Mesodermal cell (in vitro differentiated cells): Measurements from ENCODE around the gene NOS1.

Experiments
- H3K27ac ChIP-seq: 2 replicates; pipeline ENCODE4 v1.7.0; 2013; ENCODE audit warnings: mild to moderate bottlenecking, low read depth, low read length, moderate library complexity; ENCODE audit not compliant: severe bottlenecking
- H3K36me3 ChIP-seq: 2 replicates; pipeline ENCODE4 v1.7.1; 2013; ENCODE audit warnings: mild to moderate bottlenecking, low read length, moderate library complexity; ENCODE audit not compliant: control insufficient read depth, insufficient read depth
- H3K4me1 ChIP-seq: one replicate; pipeline ENCODE4 v1.7.1; 2013; ENCODE audit warnings: mild to moderate bottlenecking, low read length; ENCODE audit not compliant: insufficient read depth, control insufficient read depth, poor library complexity, severe bottlenecking
- H3K4me3 ChIP-seq: 2 replicates; pipeline ENCODE4 v1.7.0; 2013; ENCODE audit warnings: low read length, control low read depth, mild to moderate bottlenecking; ENCODE audit not compliant: insufficient read depth, poor library complexity, severe bottlenecking; ENCODE audit errors: extremely low read depth
- H3K9me3 ChIP-seq: 2 replicates; pipeline ENCODE4 v1.7.1; 2013; ENCODE audit warnings: mild to moderate bottlenecking, low read length, moderate library complexity; ENCODE audit not compliant: control insufficient read depth
- WGBS, 2 experiments: methylation state at CpG; one replicate each; pipeline ENCODE4 v1.1.5; 2013; ENCODE audit warnings: missing lambda C conversion rate in 2 of 2; ENCODE audit not compliant: insufficient coverage in 2 of 2; 5-methylcytosine and 5-hydroxymethylcytosine counted together

Gene NOS1

GRCh38 chr12:117363953-117364486 lies 2.6 kb upstream of the NOS1 start:
- Histone ChIP-seq H3K36me3 (no peaks in the 10 kb centered on the region), H3K4me3 (no peak overlapping the region), H3K27ac (no peak overlapping the region), H3K9me3 (no peaks in the 10 kb centered on the region), H3K4me1 (peaks cover 2% of the 10 kb centered on the region)
- WGBS, 2 experiments: 55% methylated on average over 2 of the region's 4 CpGs; no CpG with 5 or more reads in 1 of the 2 experiments

- H3K36me3 ChIP-seq: no peaks in the 10 kb centered on the region
- H3K27ac ChIP-seq: no peak overlapping the region
- WGBS, 2 experiments: 73 to 74% methylated on average over 3 to 5 of the region's 10 CpGs
- peaks cover 2% of the 10 kb centered on the region for H3K4me1 ChIP-seq
- H3K9me3 ChIP-seq: no peaks in the 10 kb centered on the region
- no peak overlapping the region for H3K4me3 ChIP-seq
Observed at GRCh38 chr12:117363056-117363662, 1.7 kb upstream of the NOS1 start.

- no peaks in the 10 kb centered on the region for H3K9me3 ChIP-seq
- 80 to 90% methylated on average over 1 to 7 of the region's 12 CpGs for WGBS, 2 experiments
- H3K4me1 ChIP-seq: peaks cover 2% of the 10 kb centered on the region
- no peak overlapping the region for H3K4me3 ChIP-seq
- no peaks in the 10 kb centered on the region for H3K36me3 ChIP-seq
- no peak overlapping the region for H3K27ac ChIP-seq
Observed at GRCh38 chr12:117362391-117362790, 965 bp upstream of the NOS1 start.

GRCh38 chr12:117361905-117362304 lies 479 bp upstream of the NOS1 start:
- Histone ChIP-seq H3K27ac (no peak overlapping the region), H3K4me1 (peaks cover 2% of the 10 kb centered on the region), H3K9me3 (no peaks in the 10 kb centered on the region), H3K4me3 (no peak overlapping the region), H3K36me3 (no peaks in the 10 kb centered on the region)
- WGBS, 2 experiments: 81 to 93% methylated on average over 3 to 4 of the region's 4 CpGs

GRCh38 chr12:117360551-117361346 lies 677 bp downstream of the NOS1 start:
- Histone ChIP-seq H3K27ac (no peak overlapping the region), H3K9me3 (no peaks in the 10 kb centered on the region), H3K4me1 (peaks cover 6% of the 10 kb centered on the region), H3K36me3 (no peaks in the 10 kb centered on the region), H3K4me3 (peak overlapping the region; percentile 29)
- 0% methylated on average over 78 to 79 of the region's 91 CpGs for WGBS, 2 experiments

- 1 to 2% methylated on average over 17 to 20 of the region's 23 CpGs for WGBS, 2 experiments
- Histone ChIP-seq H3K4me1 (peaks cover 6% of the 10 kb centered on the region), H3K4me3 (peak overlapping the region; percentile 29), H3K36me3 (no peaks in the 10 kb centered on the region), H3K27ac (no peak overlapping the region), H3K9me3 (no peaks in the 10 kb centered on the region)
Observed at GRCh38 chr12:117360222-117360550, 1.2 kb downstream of the NOS1 start.

- H3K9me3 ChIP-seq: no peaks in the 10 kb centered on the region
- no peaks in the 10 kb centered on the region for H3K36me3 ChIP-seq
- no peak overlapping the region for H3K4me3 ChIP-seq
- H3K4me1 ChIP-seq: peaks cover 6% of the 10 kb centered on the region
- WGBS, 2 experiments: 24 to 33% methylated on average over 29 to 31 of the region's 42 CpGs
- H3K27ac ChIP-seq: no peak overlapping the region
Observed at GRCh38 chr12:117359029-117359845, 2.2 kb downstream of the NOS1 start.

- 18 to 31% methylated on average over 1 of the region's 1 CpG for WGBS, 2 experiments
- Histone ChIP-seq H3K27ac (no peak overlapping the region), H3K4me3 (no peak overlapping the region), H3K36me3 (no peaks in the 10 kb centered on the region), H3K4me1 (peaks cover 6% of the 10 kb centered on the region), H3K9me3 (no peaks in the 10 kb centered on the region)
Observed at GRCh38 chr12:117356048-117356447, 5.4 kb downstream of the NOS1 start.

GRCh38 chr12:117352883-117353282 lies 8.5 kb downstream of the NOS1 start:
- H3K9me3 ChIP-seq: no peaks in the 10 kb centered on the region
- H3K36me3 ChIP-seq: no peaks in the 10 kb centered on the region
- no peak overlapping the region for H3K27ac ChIP-seq
- H3K4me1 ChIP-seq: peaks cover 4% of the 10 kb centered on the region
- no peak overlapping the region for H3K4me3 ChIP-seq

- Histone ChIP-seq H3K36me3 (no peaks in the 10 kb centered on the region), H3K4me3 (no peak overlapping the region), H3K4me1 (peaks cover 4% of the 10 kb centered on the region), H3K9me3 (no peaks in the 10 kb centered on the region), H3K27ac (no peak overlapping the region)
- WGBS, 2 experiments: 66 to 70% methylated on average over 7 to 8 of the region's 9 CpGs
Observed at GRCh38 chr12:117352206-117352605, 9.2 kb downstream of the NOS1 start.
